Lung (tissue), 12 donors: ENCODE data around the gene SLFNL1. TPM values are rescaled to one million over a fixed set of nuclear protein-coding genes. Genes with fewer than 3 reads are reported as not detected.
A peak's percentile ranks its signal among the peaks of the same experiment; 100 is the strongest.

Experiments
- ATAC-seq: fragments of 200-7000 bp; cut with Tn5 transposase; one replicate; pipeline ENCODE4 v1.9.1; 2020; ENCODE audit warnings: moderate number of reproducible peaks; ENCODE audit not compliant: insufficient read depth, low FRiP score
- DNase-seq, 3 donors: peaks; one replicate each; pipeline ENCODE4 v3.0.0-alpha.2; 2013 to 2017
- H3K27ac ChIP-seq, 2 donors: one replicate each; pipeline ENCODE4 v1.5.1; 2013; ENCODE audit warnings: mild to moderate bottlenecking in 2 of 2, moderate library complexity in 2 of 2, control low read depth in 1 of 2, inconsistent platforms in 1 of 2, low read depth in 1 of 2, low read length in 1 of 2
- H3K27me3 ChIP-seq, 3 donors: one replicate each; pipeline ENCODE4 v1.5.1; 2013; ENCODE audit warnings: low read length in 2 of 3; ENCODE audit not compliant: control insufficient read depth in 3 of 3, insufficient read depth in 3 of 3
- H3K36me3 ChIP-seq, 4 donors: one replicate each; pipeline ENCODE4 v1.5.1; 2013; ENCODE audit warnings: low read length in 4 of 4, mild to moderate bottlenecking in 1 of 4, moderate library complexity in 1 of 4; ENCODE audit not compliant: control insufficient read depth in 4 of 4, insufficient read depth in 4 of 4
- H3K4me1 ChIP-seq, 5 donors: one replicate each; pipeline ENCODE4 v1.5.1; 2013; ENCODE audit warnings: low read length in 5 of 5, mild to moderate bottlenecking in 2 of 5, moderate library complexity in 1 of 5; ENCODE audit not compliant: control insufficient read depth in 5 of 5, insufficient read depth in 5 of 5
- H3K4me3 ChIP-seq: one replicate; pipeline ENCODE4 v1.5.1; 2013; ENCODE audit warnings: mild to moderate bottlenecking, control low read depth, moderate library complexity
- H3K9ac ChIP-seq, 2 donors: one replicate each; pipeline ENCODE4 v1.5.1; 2013; ENCODE audit warnings: low read length in 2 of 2, control low read depth in 1 of 2; ENCODE audit not compliant: insufficient read depth in 1 of 2
- H3K9me3 ChIP-seq, 4 donors: one replicate each; pipeline ENCODE4 v1.5.1; 2013; ENCODE audit warnings: low read length in 3 of 4, mild to moderate bottlenecking in 1 of 4, moderate library complexity in 1 of 4; ENCODE audit not compliant: control insufficient read depth in 4 of 4, insufficient read depth in 3 of 4
- CTCF ChIP-seq: IDR thresholded peaks from 2 replicates; pipeline ENCODE4 v1.5.1; 2012; ENCODE audit warnings: mild to moderate bottlenecking; ENCODE audit errors: control extremely low read depth, extremely low read depth
- WGBS, 2 donors: extraction: QIAGEN DNeasy Blood & Tissue Kit; methylation state at CpG; one replicate each; pipeline ENCODE4 v1.1.7; 2013; 5-methylcytosine and 5-hydroxymethylcytosine counted together
- polyA plus RNA-seq, 2 donors: library from polyadenylated mRNA; stranded (reverse); fragments of 200-250 nt; gene quantifications; one replicate each; pipeline ENCODE4 v1.2.1, GENCODE V29; 2013
- total RNA-seq, 2 donors: library from RNA; depleted of rRNA in 1 of 2; stranded (reverse); fragments of >200 nt in 1 of 2; gene quantifications; one replicate each; pipeline ENCODE4 v1.2.1, GENCODE V29; 2014 to 2021
- donor health status: control.
- donor health status: control.
- donor health status: Bipolar disorder and iron deficiency.
- donor health status: healthy.
- donor health status: DM: yes; HTN: yes; CAD: no.

SLFNL1 gene
- total and polyA plus RNA-seq, 4 donors = 0.94 to 9.2 (median 3.2) TPM

- H3K36me3 ChIP-seq = peaks cover 17 to 39% (median 26%) of the 10 kb centered on the region in 4 donors
- ATAC-seq (no peak), DNase-seq (no peak)
- no peaks in the 10 kb centered on the region for H3K27me3 ChIP-seq
- H3K9me3 ChIP-seq = no peaks in the 10 kb centered on the region
- no peak overlapping the region for H3K4me3 ChIP-seq
- no peak for TF ChIP-seq CTCF
- H3K9ac ChIP-seq = no peak overlapping the region
- WGBS, 2 donors = 90 to 94% methylated on average over 9 of the region's 9 CpGs
- H3K4me1 ChIP-seq = peaks cover 0 to 12% (median 4%) of the 10 kb centered on the region in 5 donors
- no peak overlapping the region for H3K27ac ChIP-seq
These were observed 33.9 kb downstream of the SLFNL1 start for GRCh38 chr1:40987439-40988276.

GRCh38 chr1:40986956-40987355 lies 34.6 kb downstream of the SLFNL1 start:
- DNase-seq (peak in 1 of 3 donors; percentile 11), ATAC-seq (no peak)
- Histone ChIP-seq H3K9me3 (no peaks in the 10 kb centered on the region), H3K36me3 (peaks cover 17 to 38% (median 24%) of the 10 kb centered on the region in 4 donors), H3K27ac (no peak overlapping the region), H3K27me3 (no peaks in the 10 kb centered on the region), H3K9ac (no peak overlapping the region), H3K4me1 (peaks cover 0 to 13% (median 8%) of the 10 kb centered on the region in 5 donors), H3K4me3 (no peak overlapping the region)
- no peak for TF ChIP-seq CTCF
- 87 to 92% methylated on average over 3 of the region's 3 CpGs for WGBS, 2 donors

- ATAC-seq (no peak), DNase-seq (no peak)
- peak overlapping the region in 1 of 2 donors; percentile 38 for H3K27ac ChIP-seq
- 82 to 86% methylated on average over 10 of the region's 10 CpGs for WGBS, 2 donors
- H3K36me3 ChIP-seq = peaks cover 17 to 34% (median 22%) of the 10 kb centered on the region in 4 donors
- H3K27me3 ChIP-seq = no peaks in the 10 kb centered on the region
- H3K9ac ChIP-seq = no peak overlapping the region
- H3K9me3 ChIP-seq = no peaks in the 10 kb centered on the region
- no peak overlapping the region for H3K4me3 ChIP-seq
- peaks cover 0 to 17% (median 14%) of the 10 kb centered on the region in 5 donors for H3K4me1 ChIP-seq
- TF ChIP-seq CTCF = no peak
These were observed 35.2 kb downstream of the SLFNL1 start for GRCh38 chr1:40986328-40986783.
